ENCODE results near the gene OPN5.

- TF ChIP-seq CTCF (IDR thresholded peaks at IDR 0.05; ENCODE audit: extremely low read depth in 1 of 2, insufficient read depth in 1 of 2, low read depth in 1 of 2, low read length in 2 of 2) (no peak), POLR2A (IDR thresholded peaks at IDR 0.05; ENCODE audit: low read depth, low read length) (no peak), EZH2 (IDR thresholded peaks at IDR 0.05; ENCODE audit: borderline replicate concordance, low read depth, low read length, severe bottlenecking) (no peak)
- TF ChIP-seq, protein P1, sequence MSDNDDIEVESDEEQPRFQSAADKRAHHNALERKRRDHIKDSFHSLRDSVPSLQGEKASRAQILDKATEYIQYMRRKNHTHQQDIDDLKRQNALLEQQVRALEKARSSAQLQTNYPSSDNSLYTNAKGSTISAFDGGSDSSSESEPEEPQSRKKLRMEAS (IDR thresholded peaks at IDR 0.05; ENCODE audit: insufficient read depth, insufficient read length) = no peak
Measured at GRCh38 chr6:47846752-47847151, 64.9 kb downstream of the OPN5 start.

Data from endothelial cell of umbilical vein (primary cell).